ENCODE measurements around the gene TEX10.
"Not testable (repeated sequence)": the region's sequence is repeated elsewhere in the genome, so short reads cannot be mapped to it uniquely, and the experiment has no call there.

TEX10 gene

DNA sequence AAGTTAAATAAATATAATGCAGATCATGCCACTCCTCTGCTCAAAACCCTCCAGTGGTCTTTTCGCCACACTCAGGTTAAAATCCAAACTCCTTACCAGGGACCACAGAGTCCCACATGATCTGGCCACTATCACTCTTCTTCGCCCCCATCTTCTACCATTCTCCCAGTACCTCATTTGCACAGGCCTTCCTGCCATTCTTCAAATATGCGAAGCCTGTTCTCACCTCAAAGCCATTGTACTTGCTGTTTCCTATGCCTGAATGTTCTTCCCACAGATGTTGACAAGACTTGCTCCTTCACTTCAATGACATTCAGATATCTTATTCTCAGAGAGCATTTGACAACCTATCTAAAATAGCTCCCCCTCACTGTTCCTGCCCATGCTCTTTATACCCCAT is 10.9 kb downstream of the TEX10 start:
- DNase-seq = no peak

GRCh38 chr9:100340224-100340623 is 12.5 kb downstream of the TEX10 start:
- DNase-seq = no peak

DNA sequence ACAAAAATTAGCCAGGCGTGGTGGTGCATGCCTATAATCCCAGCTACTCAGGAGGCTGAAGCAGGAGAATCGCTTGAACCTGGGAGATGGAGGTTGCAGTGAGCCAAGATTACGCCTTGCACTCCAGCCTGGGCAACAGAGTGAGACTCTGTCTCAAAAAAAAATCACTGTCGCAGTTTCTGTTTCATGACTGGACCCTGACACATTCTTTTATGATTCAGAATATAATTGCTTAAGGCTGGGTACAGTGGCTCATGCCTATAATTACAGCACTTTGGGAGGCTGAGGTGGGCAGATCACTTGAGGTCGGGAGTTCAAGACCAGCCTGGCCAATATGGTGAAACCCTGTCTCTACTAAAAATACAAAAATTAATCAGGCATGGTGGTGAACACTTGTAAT is 14.0 kb downstream of the TEX10 start:
- DNase-seq = not testable (repeated sequence)

DNA sequence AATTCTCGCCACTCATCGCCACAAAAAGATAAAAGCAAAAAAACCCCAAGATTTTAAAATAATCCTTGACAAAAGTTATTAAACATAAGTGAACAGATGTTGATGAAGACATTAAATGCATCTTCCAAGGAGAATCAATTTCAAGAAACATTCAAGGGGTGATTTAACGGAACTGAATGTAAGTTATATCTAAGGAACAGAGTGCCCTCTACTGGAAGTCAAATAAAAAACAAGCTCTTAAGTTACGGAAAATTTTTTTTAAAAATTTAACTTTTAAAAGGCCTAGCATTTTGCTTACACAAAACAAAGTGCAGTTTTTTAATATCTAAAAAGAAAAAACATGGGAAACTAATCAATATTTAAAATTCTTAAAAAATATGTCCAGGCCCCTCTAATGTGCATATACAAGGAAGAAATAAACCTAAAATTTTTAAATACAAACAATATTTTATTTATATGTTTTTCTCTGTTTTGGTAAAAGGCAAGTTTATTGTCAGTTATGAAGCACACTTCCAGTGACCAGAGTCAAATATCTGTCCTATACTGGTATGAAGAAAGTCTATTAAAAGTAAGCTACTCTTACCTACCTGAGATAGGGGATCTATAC is 28.0 kb downstream of the TEX10 start:
- DNase-seq = peak; percentile 26

DNA sequence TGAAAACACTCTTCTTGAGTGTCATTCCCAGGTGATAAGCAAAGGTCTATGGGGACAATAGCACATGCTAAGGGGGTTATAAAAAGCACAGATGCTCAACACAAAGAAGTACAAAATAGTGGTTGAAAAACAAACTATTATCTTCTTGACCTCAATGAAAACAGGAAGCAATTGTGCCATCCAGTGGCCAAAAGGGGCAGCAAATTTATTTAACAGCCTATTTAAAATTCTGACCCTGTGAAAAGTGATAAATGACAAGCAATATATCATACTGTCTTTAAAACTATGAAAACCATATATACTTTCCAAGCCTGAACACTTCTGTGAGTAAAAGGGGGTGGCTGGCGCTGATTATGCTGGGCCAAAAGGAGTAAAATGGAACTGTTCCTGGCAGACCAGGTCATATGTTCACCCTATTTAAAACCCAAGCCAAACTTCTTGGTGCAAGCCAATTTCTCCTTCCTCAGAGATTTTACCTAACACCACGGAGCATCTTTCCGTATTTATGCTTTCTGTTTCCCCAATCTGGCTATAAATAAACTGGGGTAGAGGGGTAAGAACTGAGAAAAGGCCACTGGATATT is 29.7 kb downstream of the TEX10 start:
- DNase-seq = peak; percentile 45

- no peak for DNase-seq
Observed at GRCh38 chr9:100317706-100318105, 35.0 kb downstream of the TEX10 start.

- no peak for DNase-seq
Observed at GRCh38 chr9:100315561-100315960, 37.2 kb downstream of the TEX10 start.

GRCh38 chr9:100309992-100310391 is 42.8 kb downstream of the TEX10 start:
- no peak for DNase-seq

GRCh38 chr9:100308965-100309564 is 43.7 kb downstream of the TEX10 start:
- no peak for DNase-seq

GRCh38 chr9:100307080-100307479 is 45.7 kb downstream of the TEX10 start:
- no peak for DNase-seq

DNA sequence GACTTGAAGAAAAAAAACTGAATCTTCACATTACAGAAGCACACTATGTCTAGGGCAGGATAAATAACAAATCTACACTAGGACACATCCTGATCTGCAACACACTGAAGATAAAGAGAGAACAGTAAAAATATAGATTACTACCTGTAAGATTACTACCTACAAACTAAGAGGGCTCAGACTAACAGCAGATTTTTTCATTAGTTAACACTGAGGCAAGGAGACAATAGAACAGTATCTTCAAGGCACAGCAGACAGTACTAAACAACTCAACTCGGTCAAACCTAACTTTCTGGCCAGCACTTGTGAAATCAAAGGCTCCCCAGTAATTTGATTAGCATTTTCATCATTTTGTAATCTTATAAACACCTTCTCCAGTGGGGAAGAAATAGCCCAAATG is 46.5 kb downstream of the TEX10 start:
- no peak for DNase-seq

GRCh38 chr9:100303747-100304146 is 49.0 kb downstream of the TEX10 start:
- no peak for DNase-seq

DNA sequence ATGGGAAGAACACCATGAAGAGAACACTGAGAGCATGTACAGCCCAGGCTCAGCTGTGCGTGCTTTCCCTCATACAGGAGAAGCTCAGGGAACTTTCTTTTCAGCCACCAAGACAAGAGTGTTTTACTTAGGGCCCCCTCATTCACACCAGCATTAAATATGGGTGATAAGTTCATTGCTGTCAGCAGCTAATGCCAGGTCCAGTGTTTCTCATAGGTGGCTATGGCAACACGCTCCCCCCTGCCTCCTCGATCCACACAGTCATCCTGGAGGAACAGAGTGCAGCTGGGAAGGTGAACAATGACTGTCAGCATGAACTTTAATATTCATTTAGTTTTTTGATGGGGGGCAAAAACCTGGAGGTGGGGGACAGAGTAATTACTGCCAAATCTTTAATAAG is 54.4 kb downstream of the TEX10 start:
- DNase-seq = no peak

DNA sequence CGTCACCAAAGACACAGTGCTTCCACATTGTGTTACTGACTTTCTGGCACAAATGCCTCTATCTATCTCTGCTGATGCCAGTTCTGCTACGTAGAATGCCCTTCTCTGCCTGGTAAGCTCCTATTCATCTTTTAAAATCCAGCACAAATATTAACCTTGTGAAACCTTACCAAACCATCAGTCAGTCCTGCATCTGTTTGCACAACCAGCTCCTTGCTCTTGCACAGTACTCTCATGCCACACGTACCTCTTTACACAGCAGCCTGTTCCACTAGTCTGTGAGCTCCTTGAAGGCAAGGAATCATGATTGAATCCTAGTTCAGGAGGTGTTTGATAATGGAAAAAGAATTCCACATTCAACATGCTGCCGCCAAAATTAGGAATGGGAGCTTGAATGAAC is 56.3 kb downstream of the TEX10 start:
- DNase-seq = no peak

DNA sequence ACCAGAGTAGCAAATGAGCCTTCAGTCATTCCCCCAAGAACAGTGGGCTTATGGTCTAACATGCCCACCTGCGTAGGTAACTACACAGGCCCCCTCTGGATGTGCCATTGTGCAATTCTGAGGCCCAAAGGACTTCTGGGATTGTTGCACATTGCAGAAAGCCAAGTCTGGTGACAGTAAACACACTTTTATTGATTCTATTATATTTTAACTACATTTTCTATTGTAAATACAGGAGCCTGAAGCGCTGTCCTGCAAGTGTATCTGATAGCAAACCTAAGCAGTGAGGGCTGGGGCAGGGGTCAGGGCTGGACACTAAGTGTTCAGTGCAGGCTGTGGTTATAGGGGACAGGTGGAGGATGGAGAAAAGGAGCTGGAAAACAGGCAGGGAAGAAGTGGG is 57.5 kb downstream of the TEX10 start:
- DNase-seq = no peak

- no peak for DNase-seq
Observed at GRCh38 chr9:100294806-100295205, 57.9 kb downstream of the TEX10 start.

- DNase-seq = no peak
Observed at GRCh38 chr9:100294341-100294740, 58.4 kb downstream of the TEX10 start.

- DNase-seq = no peak
Observed at GRCh38 chr9:100292414-100292813, 60.3 kb downstream of the TEX10 start.

DNA sequence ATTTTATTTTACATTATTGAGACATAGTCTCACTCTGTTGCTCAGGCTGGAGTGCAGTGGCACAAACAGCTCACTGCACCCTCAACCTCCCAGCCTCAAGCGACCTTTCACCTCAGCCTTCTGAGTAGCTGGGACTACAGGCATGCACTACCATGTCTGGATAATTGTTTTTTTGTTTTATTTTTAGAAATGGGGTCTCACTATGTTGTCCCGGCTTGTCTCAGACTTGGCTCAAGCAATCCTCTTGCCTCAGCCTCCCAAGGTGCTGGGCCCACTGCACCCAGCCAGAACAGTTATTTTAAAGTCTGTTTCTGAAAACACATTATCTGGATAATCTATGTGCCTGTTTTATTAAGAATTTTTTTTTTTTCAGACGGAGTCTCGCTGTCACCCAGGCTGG is 62.0 kb downstream of the TEX10 start:
- no peak for DNase-seq

DNA sequence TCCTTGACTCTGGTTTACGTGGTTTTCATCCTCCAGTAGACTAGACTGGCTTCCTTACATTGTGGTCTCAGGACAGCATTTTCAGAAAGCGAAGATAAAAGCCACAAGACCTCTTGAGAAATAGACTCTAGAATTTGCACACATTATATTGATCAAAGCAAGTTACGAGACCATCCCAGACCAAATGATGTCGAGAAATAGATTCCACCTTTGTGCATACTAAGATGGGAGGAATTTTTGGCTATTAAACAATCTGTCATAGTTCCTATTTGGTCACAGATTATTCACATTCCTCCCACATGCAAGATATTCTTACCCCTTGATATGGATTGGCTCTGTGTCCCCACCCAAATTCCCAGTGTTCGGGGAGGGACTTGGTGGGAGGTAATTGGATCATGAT is 65.6 kb downstream of the TEX10 start:
- DNase-seq = no peak

- no peak for DNase-seq
Observed at GRCh38 chr9:100286257-100286656, 66.5 kb downstream of the TEX10 start.

DNA sequence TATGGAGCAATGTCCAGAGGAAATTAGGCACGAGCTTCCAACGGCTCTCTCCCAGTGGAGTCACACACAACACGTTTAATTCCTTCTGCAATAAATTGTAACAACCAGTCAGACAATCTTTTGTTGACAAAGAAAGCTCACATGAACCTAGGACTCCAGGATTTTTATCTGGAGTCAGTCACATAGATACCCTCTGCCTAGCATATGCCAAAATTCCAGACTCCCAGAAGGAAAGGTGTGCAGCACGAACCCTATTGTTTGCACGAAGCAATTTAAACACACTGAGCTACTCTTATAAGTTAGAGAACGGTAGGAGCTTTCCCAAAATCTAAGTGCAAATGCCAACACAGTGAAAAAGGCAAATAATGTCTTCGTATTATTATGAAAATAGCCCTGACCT is 67.1 kb downstream of the TEX10 start:
- DNase-seq = no peak

DNA sequence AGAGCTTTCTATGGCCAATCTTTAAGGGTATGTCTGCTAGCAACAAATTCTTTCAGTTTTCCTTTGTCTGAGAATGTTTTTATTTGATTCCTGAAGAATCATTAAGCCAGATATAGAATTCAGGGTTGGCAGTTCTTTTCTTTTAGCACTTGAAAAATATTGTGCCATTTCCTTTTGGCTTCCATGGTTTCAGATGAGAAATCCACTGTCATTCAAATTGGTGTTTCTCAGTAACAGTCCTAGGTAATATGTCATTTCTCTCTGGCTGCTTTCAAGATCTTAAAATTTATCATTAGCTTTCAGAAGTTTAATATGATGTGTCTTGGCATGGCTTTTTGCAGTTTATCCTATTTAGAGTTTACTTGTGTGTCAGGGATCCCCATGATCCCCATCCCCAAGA is 67.7 kb downstream of the TEX10 start:
- DNase-seq = no peak

DNA sequence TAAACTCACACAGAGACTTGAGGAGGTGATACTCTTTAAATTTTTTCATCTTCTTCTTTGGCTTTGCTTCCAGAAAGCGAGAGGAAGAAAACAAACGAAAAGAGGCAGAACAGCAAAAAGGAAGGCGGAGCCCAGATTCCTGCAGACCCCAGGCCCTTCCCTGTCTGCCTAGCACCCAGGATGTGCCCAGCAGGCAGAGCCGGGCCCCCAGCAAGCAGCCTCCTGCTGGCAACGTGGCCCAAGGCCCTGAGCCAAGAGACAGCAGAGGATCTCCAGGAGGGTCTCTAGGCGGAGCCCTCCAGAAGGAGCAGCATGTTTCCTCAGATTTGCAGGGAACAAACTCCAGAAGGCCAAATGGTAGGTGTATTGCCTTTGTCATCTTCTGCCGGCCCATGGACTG is 68.5 kb downstream of the TEX10 start:
- no peak for DNase-seq

GRCh38 chr9:100282388-100282719 is 70.4 kb downstream of the TEX10 start:
- DNase-seq = no peak
